ENCODE results near the gene LGR6.
A peak's percentile ranks its signal among the peaks of the same experiment; 100 is the strongest.

DNA sequence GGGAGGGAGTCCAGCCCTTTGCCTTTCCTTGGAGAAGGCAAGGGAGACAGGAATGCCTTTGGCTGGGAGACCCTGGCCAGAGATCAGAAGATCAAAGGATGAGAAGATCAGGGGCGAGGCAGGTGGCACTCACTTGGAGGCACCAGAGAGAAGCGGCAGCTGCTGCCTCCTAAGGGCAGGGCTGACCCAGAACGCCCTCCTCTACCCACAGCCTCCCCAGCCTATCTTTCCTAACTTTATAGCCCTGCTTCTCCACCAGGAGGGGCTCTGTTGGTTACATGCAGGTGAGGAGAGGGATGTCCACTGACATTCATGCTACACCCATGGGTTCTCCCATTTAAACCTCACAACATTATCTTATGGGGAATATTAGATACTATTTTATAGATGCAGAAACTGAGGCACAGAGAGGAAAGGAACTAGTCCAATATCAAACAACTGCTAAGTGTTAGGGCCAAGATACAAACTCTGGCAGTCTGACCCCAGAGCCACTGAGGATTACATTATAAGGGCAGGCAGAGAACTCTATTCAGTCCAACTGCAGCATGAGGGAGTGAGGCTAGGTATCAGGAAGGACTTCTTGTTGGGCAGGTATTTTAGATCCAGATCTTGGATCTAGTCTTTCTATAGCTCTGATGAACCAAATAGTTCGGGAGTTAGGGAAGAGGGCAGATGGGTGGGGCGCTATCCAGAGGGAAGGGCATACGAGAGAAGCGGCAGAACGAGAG is 19.9 kb downstream of the LGR6 start:
- TF ChIP-seq, protein P1, sequence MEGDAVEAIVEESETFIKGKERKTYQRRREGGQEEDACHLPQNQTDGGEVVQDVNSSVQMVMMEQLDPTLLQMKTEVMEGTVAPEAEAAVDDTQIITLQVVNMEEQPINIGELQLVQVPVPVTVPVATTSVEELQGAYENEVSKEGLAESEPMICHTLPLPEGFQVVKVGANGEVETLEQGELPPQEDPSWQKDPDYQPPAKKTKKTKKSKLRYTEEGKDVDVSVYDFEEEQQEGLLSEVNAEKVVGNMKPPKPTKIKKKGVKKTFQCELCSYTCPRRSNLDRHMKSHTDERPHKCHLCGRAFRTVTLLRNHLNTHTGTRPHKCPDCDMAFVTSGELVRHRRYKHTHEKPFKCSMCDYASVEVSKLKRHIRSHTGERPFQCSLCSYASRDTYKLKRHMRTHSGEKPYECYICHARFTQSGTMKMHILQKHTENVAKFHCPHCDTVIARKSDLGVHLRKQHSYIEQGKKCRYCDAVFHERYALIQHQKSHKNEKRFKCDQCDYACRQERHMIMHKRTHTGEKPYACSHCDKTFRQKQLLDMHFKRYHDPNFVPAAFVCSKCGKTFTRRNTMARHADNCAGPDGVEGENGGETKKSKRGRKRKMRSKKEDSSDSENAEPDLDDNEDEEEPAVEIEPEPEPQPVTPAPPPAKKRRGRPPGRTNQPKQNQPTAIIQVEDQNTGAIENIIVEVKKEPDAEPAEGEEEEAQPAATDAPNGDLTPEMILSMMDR (IDR thresholded peaks at IDR 0.05; ENCODE audit: poor library complexity), result peak; percentile 34
- no peak for TF ChIP-seq EZH2 (IDR thresholded peaks at IDR 0.05; ENCODE audit: borderline replicate concordance)

All from hepatocyte (in vitro differentiated cells).